Kidney (tissue), 14 donors: ENCODE results near the gene TMEM45B. TPM values are rescaled to one million over a fixed set of nuclear protein-coding genes. Genes with fewer than 3 reads are reported as not detected.

Experiments used
- DNase-seq, 5 donors: peaks; one replicate each; pipeline ENCODE4 v3.0.0-alpha.2; 2013 to 2020
- FAIRE-seq: peaks from 2 replicates; lab custom pipeline; 2012; peaks lifted over from hg19 to GRCh38; lab: Jason Lieb, UNC
- H3K27ac ChIP-seq, 2 donors: one replicate each; pipeline ENCODE4 v1.7.0; 2013; ENCODE audit warnings: low read depth in 2 of 2, low read length in 2 of 2, inconsistent platforms in 1 of 2
- H3K27me3 ChIP-seq: one replicate; pipeline ENCODE4 v1.7.1; 2013; ENCODE audit warnings: low read length, inconsistent platforms; ENCODE audit not compliant: control insufficient read depth, insufficient read depth
- H3K36me3 ChIP-seq, 3 donors: one replicate each; pipeline versions ENCODE4 v1.7.0 to v1.7.1; 2013; ENCODE audit warnings: low read length in 3 of 3, control low read depth in 1 of 3, inconsistent platforms in 1 of 3; ENCODE audit not compliant: insufficient read depth in 3 of 3, control insufficient read depth in 2 of 3
- H3K4me1 ChIP-seq, 3 donors: one replicate each; pipeline versions ENCODE4 v1.7.0 to v1.7.1; 2013; ENCODE audit warnings: low read length in 3 of 3, inconsistent platforms in 1 of 3, low read depth in 1 of 3; ENCODE audit not compliant: control insufficient read depth in 2 of 3, insufficient read depth in 2 of 3
- H3K4me3 ChIP-seq, 3 donors: one replicate each; pipeline versions ENCODE4 v1.7.0 to v1.8.1; 2013; ENCODE audit warnings: low read length in 3 of 3, control low read depth in 1 of 3, inconsistent platforms in 1 of 3
- H3K9ac ChIP-seq, 3 donors: one replicate each; pipeline versions ENCODE4 v1.7.0 to v1.7.1; 2013; ENCODE audit warnings: low read length in 3 of 3, control low read depth in 1 of 3, inconsistent platforms in 1 of 3
- H3K9me3 ChIP-seq, 3 donors: one replicate each; pipeline versions ENCODE4 v1.7.0 to v1.7.1; 2013; ENCODE audit warnings: low read length in 3 of 3, control low read depth in 1 of 3, inconsistent platforms in 1 of 3; ENCODE audit not compliant: control insufficient read depth in 2 of 3, insufficient read depth in 1 of 3
- CTCF ChIP-seq: IDR thresholded peaks from 3 replicates; pipeline ENCODE4 v1.5.1; 2012; ENCODE audit warnings: mild to moderate bottlenecking, moderate library complexity, borderline replicate concordance; ENCODE audit not compliant: insufficient read depth; ENCODE audit errors: extremely low read depth
- intact Hi-C: fragments of 100-400 bp; cut with DNase I; formaldehyde crosslinking; loops from one replicate; pipeline ENCODE4 v1.11.1; 2022
- polyA plus RNA-seq: library from polyadenylated mRNA; stranded (reverse); fragments of 350-450 nt; fragmentation: Illumina TruSeq; extraction: RNeasy Lipid Tissue Mini Kit (QIAGEN cat#74804); gene quantifications from one replicate; pipeline ENCODE4 v1.2.3, GENCODE V29; 2014; ENCODE audit warnings: low read depth, low replicate concordance; ENCODE audit not compliant: insufficient read depth
- total RNA-seq: library from RNA; stranded (reverse); fragmentation: NEBNext Ultra II Directional; extraction: Animal tissue kit (Norgen Biotek cat#: 25700); gene quantifications from one replicate; pipeline ENCODE4 v1.2.1, GENCODE V29; 2021
- donor health status: control.
- donor health status: control.
- donor health status: control.
- donor health status: control.
- donor health status: control.
- donor health status: DM: yes; HTN: yes; CAD: no.
- donor health status: Normal renal cell carcinoma (clear cell type).

Gene TMEM45B
- total and polyA plus RNA-seq, 2 donors from 2014 or later = 17.7 to 37.5 TPM

- Histone ChIP-seq H3K27ac (no peak overlapping the region), H3K9ac (no peak overlapping the region), H3K4me1 (no peaks in the 10 kb centered on the region), H3K36me3 (no peaks in the 10 kb centered on the region), H3K4me3 (no peak overlapping the region), H3K27me3 (no peaks in the 10 kb centered on the region), H3K9me3 (no peaks in the 10 kb centered on the region)
- FAIRE-seq = no peak
- TF ChIP-seq CTCF = no peak
- intact Hi-C loops = no loop called here
- DNase-seq = no peak
These were observed 28.0 kb upstream of the TMEM45B start for GRCh38 chr11:129787532-129788155.

- intact Hi-C loops = no loop called here
- H3K27me3 ChIP-seq = no peaks in the 10 kb centered on the region
- DNase-seq = no peak
- H3K36me3 ChIP-seq = no peaks in the 10 kb centered on the region
- no peak for TF ChIP-seq CTCF
- H3K9me3 ChIP-seq = no peaks in the 10 kb centered on the region
- no peak overlapping the region for H3K9ac ChIP-seq
- FAIRE-seq = no peak
- H3K27ac ChIP-seq = no peak overlapping the region
- H3K4me1 ChIP-seq = no peaks in the 10 kb centered on the region
- no peak overlapping the region for H3K4me3 ChIP-seq
These were observed 27.4 kb upstream of the TMEM45B start for GRCh38 chr11:129788278-129788677.

- intact Hi-C loops = no loop called here
- no peak overlapping the region for H3K9ac ChIP-seq
- H3K27ac ChIP-seq = no peak overlapping the region
- no peaks in the 10 kb centered on the region for H3K27me3 ChIP-seq
- H3K4me1 ChIP-seq = no peaks in the 10 kb centered on the region
- TF ChIP-seq CTCF = no peak
- no peaks in the 10 kb centered on the region for H3K36me3 ChIP-seq
- H3K9me3 ChIP-seq = no peaks in the 10 kb centered on the region
- FAIRE-seq (no peak), DNase-seq (no peak)
- H3K4me3 ChIP-seq = no peak overlapping the region
These were observed 25.5 kb upstream of the TMEM45B start for GRCh38 chr11:129790106-129790505.

GRCh38 chr11:129791515-129791914 lies 24.1 kb upstream of the TMEM45B start:
- DNase-seq = no peak

More at GRCh38 chr11:129791515-129791914, 24.1 kb upstream of the TMEM45B start:
- no peaks in the 10 kb centered on the region for H3K9me3 ChIP-seq
- no peaks in the 10 kb centered on the region for H3K36me3 ChIP-seq
- H3K9ac ChIP-seq = no peak overlapping the region
- TF ChIP-seq CTCF = no peak
- no peak overlapping the region for H3K4me3 ChIP-seq
- intact Hi-C loops = no loop called here
- H3K4me1 ChIP-seq = no peaks in the 10 kb centered on the region
- no peak overlapping the region for H3K27ac ChIP-seq
- H3K27me3 ChIP-seq = no peaks in the 10 kb centered on the region
- FAIRE-seq = no peak
